HG02759 (cell line): ENCODE data around the gene HIVEP2.

Experiments used
- ATAC-seq: cut with Tn5 transposase; IDR thresholded peaks from one replicate; pipeline ENCODE4 v1.9.1; 2021; ENCODE audit warnings: mild to moderate bottlenecking, moderate library complexity; ENCODE audit not compliant: unreplicated experiment

HIVEP2 gene

GRCh38 chr6:142746524-142746923, 198.5 kb downstream of the HIVEP2 start:
- ATAC-seq, result peak; percentile 81

GRCh38 chr6:142744836-142745235, 200.1 kb downstream of the HIVEP2 start:
- ATAC-seq, result no peak

GRCh38 chr6:142740449-142740848, 204.5 kb downstream of the HIVEP2 start:
- ATAC-seq, result no peak

GRCh38 chr6:142738731-142739130, 206.2 kb downstream of the HIVEP2 start:
- no peak for ATAC-seq

GRCh38 chr6:142738035-142738396, 207.0 kb downstream of the HIVEP2 start:
- no peak for ATAC-seq

GRCh38 chr6:142737368-142738034, 207.5 kb downstream of the HIVEP2 start:
- no peak for ATAC-seq

- no peak for ATAC-seq
These were observed 209.8 kb downstream of the HIVEP2 start for GRCh38 chr6:142735204-142735603.

- ATAC-seq, result no peak
These were observed 212.2 kb downstream of the HIVEP2 start for GRCh38 chr6:142732790-142733189.

GRCh38 chr6:142731611-142732010, 213.4 kb downstream of the HIVEP2 start:
- ATAC-seq, result no peak

GRCh38 chr6:142729618-142730017, 215.4 kb downstream of the HIVEP2 start:
- no peak for ATAC-seq

- ATAC-seq, result no peak
These were observed 216.0 kb downstream of the HIVEP2 start for GRCh38 chr6:142728910-142729481.

GRCh38 chr6:142728364-142728763, 216.6 kb downstream of the HIVEP2 start:
- no peak for ATAC-seq

- no peak for ATAC-seq
These were observed 218.4 kb downstream of the HIVEP2 start for GRCh38 chr6:142726616-142727015.

- ATAC-seq, result no peak
These were observed 219.8 kb downstream of the HIVEP2 start for GRCh38 chr6:142725024-142725770.

GRCh38 chr6:142722841-142723240, 222.1 kb downstream of the HIVEP2 start:
- no peak for ATAC-seq

GRCh38 chr6:142722012-142722411, 223.0 kb downstream of the HIVEP2 start:
- no peak for ATAC-seq

GRCh38 chr6:142721215-142721920, 223.6 kb downstream of the HIVEP2 start:
- no peak for ATAC-seq

GRCh38 chr6:142718667-142719191, 226.2 kb downstream of the HIVEP2 start:
- ATAC-seq, result no peak

- ATAC-seq, result no peak
These were observed 228.9 kb downstream of the HIVEP2 start for GRCh38 chr6:142716097-142716496.

GRCh38 chr6:142714951-142715785, 229.8 kb downstream of the HIVEP2 start:
- ATAC-seq, result no peak
